H9 (cell line): ENCODE results near the gene ST6GALNAC3. TPM values are rescaled to one million over a fixed set of nuclear protein-coding genes. Genes with fewer than 3 reads are reported as not detected.

Source experiments
- DNase-seq: peaks from one replicate; pipeline ENCODE4 v3.0.0-alpha.2; 2017
- H2AFZ ChIP-seq: one replicate; pipeline ENCODE4 v1.6.1; 2013; ENCODE audit warnings: mild to moderate bottlenecking, low read length, control low read depth, moderate library complexity
- H2AK5ac ChIP-seq: 2 replicates; pipeline ENCODE4 v1.6.1; 2013; ENCODE audit warnings: low read length, control low read depth, mixed read lengths; ENCODE audit not compliant: insufficient read length
- H2BK120ac ChIP-seq: one replicate; pipeline ENCODE4 v1.6.1; 2013; ENCODE audit warnings: low read depth, mild to moderate bottlenecking, low read length, control low read depth, inconsistent platforms; ENCODE audit not compliant: poor library complexity, severe bottlenecking
- H2BK12ac ChIP-seq: 2 replicates; pipeline ENCODE4 v1.6.1; 2013; ENCODE audit warnings: low read length, control low read depth, mixed read lengths, low read depth; ENCODE audit not compliant: insufficient read length
- H2BK15ac ChIP-seq: 2 replicates; pipeline ENCODE4 v1.6.1; 2013; ENCODE audit warnings: low read depth, low read length, control low read depth
- H2BK20ac ChIP-seq: one replicate; pipeline ENCODE4 v1.6.1; 2013; ENCODE audit warnings: low read depth, mild to moderate bottlenecking, low read length, control low read depth, inconsistent platforms; ENCODE audit not compliant: poor library complexity, severe bottlenecking
- H2BK5ac ChIP-seq: 2 replicates; pipeline ENCODE4 v1.6.1; 2013; ENCODE audit warnings: low read length, control low read depth, mixed read lengths; ENCODE audit not compliant: insufficient read length
- H3K14ac ChIP-seq: 2 replicates; pipeline ENCODE4 v1.6.1; 2013; ENCODE audit warnings: low read length, control low read depth; ENCODE audit not compliant: insufficient read depth
- H3K18ac ChIP-seq: 2 replicates; pipeline ENCODE4 v1.6.1; 2013; ENCODE audit warnings: low read depth, mild to moderate bottlenecking, mixed read lengths, low read length, control low read depth; ENCODE audit not compliant: insufficient read length
- H3K23ac ChIP-seq: 2 replicates; pipeline ENCODE4 v1.6.1; 2013; ENCODE audit warnings: low read length, control low read depth, mixed read lengths, low read depth; ENCODE audit not compliant: insufficient read length
- H3K23me2 ChIP-seq: 2 replicates; pipeline ENCODE4 v1.6.1; 2013; ENCODE audit warnings: low read depth, mild to moderate bottlenecking, mixed read lengths, low read length, control low read depth; ENCODE audit not compliant: insufficient read length, poor library complexity, severe bottlenecking
- H3K27ac ChIP-seq: 2 replicates; pipeline ENCODE4 v1.5.1; 2013; ENCODE audit warnings: low read length, control low read depth, mixed read lengths, low read depth; ENCODE audit not compliant: insufficient read length
- H3K27me3 ChIP-seq: 2 replicates; pipeline ENCODE4 v1.6.1; 2013; ENCODE audit warnings: low read length, control low read depth, inconsistent platforms; ENCODE audit not compliant: insufficient read depth
- H3K4ac ChIP-seq: 2 replicates; pipeline ENCODE4 v1.6.1; 2013; ENCODE audit warnings: low read depth, mild to moderate bottlenecking, control low read depth, inconsistent platforms, low read length, moderate library complexity
- H3K4me1 ChIP-seq: 2 replicates; pipeline ENCODE4 v1.6.1; 2013; ENCODE audit warnings: low read length, control low read depth, inconsistent platforms; ENCODE audit not compliant: insufficient read depth
- H3K4me2 ChIP-seq: 2 replicates; pipeline ENCODE4 v1.6.1; 2013; ENCODE audit warnings: low read length, control low read depth, mixed read lengths; ENCODE audit not compliant: insufficient read length, insufficient read depth
- H3K56ac ChIP-seq: 2 replicates; pipeline ENCODE4 v1.6.1; 2013; ENCODE audit warnings: low read depth, mild to moderate bottlenecking, mixed read lengths, low read length, control low read depth; ENCODE audit not compliant: insufficient read length
- H3K79me1 ChIP-seq: 2 replicates; pipeline ENCODE4 v1.6.1; 2013; ENCODE audit warnings: low read depth, mild to moderate bottlenecking, moderate library complexity, low read length, control low read depth, inconsistent platforms; ENCODE audit not compliant: insufficient read depth, poor library complexity, severe bottlenecking
- H3K79me2 ChIP-seq: 2 replicates; pipeline ENCODE4 v1.6.1; 2013; ENCODE audit warnings: low read length, control low read depth, inconsistent platforms; ENCODE audit not compliant: insufficient read depth
- H3K9ac ChIP-seq: 2 replicates; pipeline ENCODE4 v1.6.1; 2013; ENCODE audit warnings: low read length, control low read depth, mixed read lengths; ENCODE audit not compliant: insufficient read length; ENCODE audit errors: extremely low read depth
- H3K9me3 ChIP-seq: one replicate; pipeline ENCODE4 v1.6.1; 2013; ENCODE audit warnings: low read depth, low read length, inconsistent platforms; ENCODE audit not compliant: control insufficient read depth
- H3T11ph ChIP-seq: one replicate; pipeline ENCODE4 v1.6.1; 2013; ENCODE audit warnings: mild to moderate bottlenecking, low read length, control low read depth, inconsistent platforms
- H4K20me1 ChIP-seq: one replicate; pipeline ENCODE4 v1.6.1; 2013; ENCODE audit not compliant: control insufficient read depth, insufficient read length, insufficient read depth
- H4K5ac ChIP-seq: 2 replicates; pipeline ENCODE4 v1.6.1; 2013; ENCODE audit warnings: low read depth, mild to moderate bottlenecking, mixed read lengths, low read length, control low read depth; ENCODE audit not compliant: insufficient read length
- H4K8ac ChIP-seq: replicated peaks from 2 replicates; pipeline ENCODE4 v1.6.1; 2013; ENCODE audit warnings: low read length, control low read depth, mixed read lengths, low read depth; ENCODE audit not compliant: insufficient read length
- H4K91ac ChIP-seq: 2 replicates; pipeline ENCODE4 v1.6.1; 2013; ENCODE audit warnings: low read depth, mild to moderate bottlenecking, moderate library complexity, mixed read lengths, low read length, control low read depth; ENCODE audit not compliant: insufficient read length
- H3K27ac Mint-ChIP-seq, 3 experiments: 2 replicates in 2 of 3; 3 replicates in 1 of 3; pipeline ENCODE4 v1.8.0; 2020 to 2021; ENCODE audit warnings: mixed read lengths in 3 of 3, mild to moderate bottlenecking in 1 of 3, moderate library complexity in 1 of 3
- H3K27me3 Mint-ChIP-seq: 2 replicates; pipeline ENCODE4 v1.8.0; 2021; ENCODE audit warnings: low read depth, mild to moderate bottlenecking, moderate library complexity, mixed read lengths
- H3K36me3 Mint-ChIP-seq, 3 experiments: 2 replicates in 2 of 3; 3 replicates in 1 of 3; pipeline ENCODE4 v1.8.0; 2020 to 2021; ENCODE audit warnings: low read depth in 3 of 3, mixed read lengths in 3 of 3; ENCODE audit not compliant: insufficient read depth in 1 of 3
- H3K4me1 Mint-ChIP-seq, 2 experiments: 2 replicates each; pipeline ENCODE4 v1.8.0; 2020; ENCODE audit warnings: mixed read lengths in 2 of 2
- H3K4me3 Mint-ChIP-seq, 2 experiments: 2 replicates in 1 of 2; 3 replicates in 1 of 2; pipeline ENCODE4 v1.8.0; 2020 to 2021; ENCODE audit warnings: mild to moderate bottlenecking in 2 of 2, mixed read lengths in 2 of 2, moderate library complexity in 1 of 2
- H3K9me3 Mint-ChIP-seq, 2 experiments: 2 replicates in 1 of 2; 3 replicates in 1 of 2; pipeline ENCODE4 v1.8.0; 2020; ENCODE audit warnings: mild to moderate bottlenecking in 2 of 2, mixed read lengths in 2 of 2, moderate library complexity in 1 of 2
- WGBS: extraction: QIAGEN DNeasy Blood & Tissue Kit; methylation state at CpG from one replicate; pipeline ENCODE4 v1.1.7; 2013; ENCODE audit warnings: missing lambda C conversion rate, low lambda C conversion rate, mixed read lengths; ENCODE audit not compliant: insufficient read length; ENCODE audit errors: extremely low coverage; 5-methylcytosine and 5-hydroxymethylcytosine counted together
- total RNA-seq: library from RNA; stranded (reverse); gene quantifications from 2 replicates; pipeline ENCODE4 v1.2.1, GENCODE V29; 2021
- TF ChIP-seq, protein P1 (sequence below): fragments of 200-600 bp; sonication (generic); conservative IDR thresholded peaks from 3 replicates; pipeline ENCODE4 v1.8.0; 2021; ENCODE audit warnings: antibody characterized with exemption, mild to moderate bottlenecking

ST6GALNAC3 gene
- total RNA-seq, 1 experiment from 2014 or later = 11.2 TPM

DNA sequence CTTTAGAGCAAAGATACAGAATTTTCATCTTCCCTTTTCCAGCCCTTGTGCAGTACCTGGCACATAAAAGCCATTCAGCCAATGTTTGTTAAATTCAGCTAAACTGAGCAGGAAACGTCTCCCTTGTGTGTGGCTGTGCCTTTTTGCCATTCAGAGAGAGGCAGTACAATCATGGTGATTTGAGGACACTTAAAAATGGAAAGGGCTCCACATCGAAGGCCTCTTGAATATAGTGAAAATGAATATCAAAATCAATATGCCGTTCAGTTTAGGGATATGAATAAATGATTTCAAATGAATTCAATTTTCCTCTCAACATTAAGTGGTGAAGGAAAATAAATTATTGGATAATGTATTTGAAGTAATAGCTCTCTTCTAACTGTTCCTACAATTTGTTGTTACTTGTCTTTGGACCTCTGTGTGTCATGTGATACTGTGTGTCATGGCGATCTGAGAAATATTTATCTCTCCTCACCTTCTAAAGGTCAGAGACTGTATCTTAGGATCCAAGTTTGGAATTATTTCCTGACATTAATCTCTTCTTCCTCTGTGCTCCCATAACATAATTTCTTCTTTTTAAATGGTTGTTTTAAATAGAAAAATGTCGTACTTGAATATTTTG lies 437.1 kb downstream of the ST6GALNAC3 start:
- H2AK5ac ChIP-seq = no peak overlapping the region
- H4K5ac ChIP-seq = no peak overlapping the region
- H3K36me3 Mint-ChIP-seq = no peaks in the 10 kb centered on the region
- no peak overlapping the region for H2BK15ac ChIP-seq
- no peak overlapping the region for H4K8ac ChIP-seq
- H3T11ph ChIP-seq = no peak overlapping the region
- no peak overlapping the region for H2AFZ ChIP-seq
- peaks cover 19 to 21% of the 10 kb centered on the region in 2 experiments for H3K4me1 Mint-ChIP-seq
- H3K23me2 ChIP-seq = no peaks in the 10 kb centered on the region
- H3K9ac ChIP-seq = no peak overlapping the region
- TF ChIP-seq, protein P1, sequence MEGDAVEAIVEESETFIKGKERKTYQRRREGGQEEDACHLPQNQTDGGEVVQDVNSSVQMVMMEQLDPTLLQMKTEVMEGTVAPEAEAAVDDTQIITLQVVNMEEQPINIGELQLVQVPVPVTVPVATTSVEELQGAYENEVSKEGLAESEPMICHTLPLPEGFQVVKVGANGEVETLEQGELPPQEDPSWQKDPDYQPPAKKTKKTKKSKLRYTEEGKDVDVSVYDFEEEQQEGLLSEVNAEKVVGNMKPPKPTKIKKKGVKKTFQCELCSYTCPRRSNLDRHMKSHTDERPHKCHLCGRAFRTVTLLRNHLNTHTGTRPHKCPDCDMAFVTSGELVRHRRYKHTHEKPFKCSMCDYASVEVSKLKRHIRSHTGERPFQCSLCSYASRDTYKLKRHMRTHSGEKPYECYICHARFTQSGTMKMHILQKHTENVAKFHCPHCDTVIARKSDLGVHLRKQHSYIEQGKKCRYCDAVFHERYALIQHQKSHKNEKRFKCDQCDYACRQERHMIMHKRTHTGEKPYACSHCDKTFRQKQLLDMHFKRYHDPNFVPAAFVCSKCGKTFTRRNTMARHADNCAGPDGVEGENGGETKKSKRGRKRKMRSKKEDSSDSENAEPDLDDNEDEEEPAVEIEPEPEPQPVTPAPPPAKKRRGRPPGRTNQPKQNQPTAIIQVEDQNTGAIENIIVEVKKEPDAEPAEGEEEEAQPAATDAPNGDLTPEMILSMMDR = no peak
- H3K27ac ChIP-seq = no peak overlapping the region
- H2BK5ac ChIP-seq = no peak overlapping the region
- WGBS = no CpG with 5 or more reads among the region's 5 CpGs
- no peak overlapping the region for H3K4me2 ChIP-seq
- DNase-seq = no peak
- no peak overlapping the region for H3K4me3 Mint-ChIP-seq
- H3K4me1 ChIP-seq = no peaks in the 10 kb centered on the region; the same call in none of the 2 replicates
- H3K79me2 ChIP-seq = no peaks in the 10 kb centered on the region
- no peaks in the 10 kb centered on the region for H4K20me1 ChIP-seq
- H3K9me3 Mint-ChIP-seq = no peaks in the 10 kb centered on the region
- H3K27me3 ChIP-seq = no peaks in the 10 kb centered on the region
- H3K56ac ChIP-seq = no peak overlapping the region
- H3K79me1 ChIP-seq = no peaks in the 10 kb centered on the region
- H2BK12ac ChIP-seq = no peak overlapping the region
- H3K27ac Mint-ChIP-seq = peak overlapping the region in 2 of 3 experiments; percentile 11 to 19; a peak in 3 of 7 replicates
- H3K4ac ChIP-seq = no peak overlapping the region
- no peak overlapping the region for H4K91ac ChIP-seq
- no peak overlapping the region for H3K18ac ChIP-seq
- H3K14ac ChIP-seq = no peak overlapping the region
- H2BK20ac ChIP-seq = no peak overlapping the region
- no peaks in the 10 kb centered on the region for H3K9me3 ChIP-seq
- no peak overlapping the region for H2BK120ac ChIP-seq
- no peak overlapping the region for H3K23ac ChIP-seq
- no peaks in the 10 kb centered on the region for H3K27me3 Mint-ChIP-seq
